Natural killer cell (primary cell): ENCODE data around the gene CASK. TPM values are rescaled to one million over a fixed set of nuclear protein-coding genes. Genes with fewer than 3 reads are reported as not detected.

ENCODE experiments used
- ATAC-seq, 3 donors: fragments of 150-1000 bp in 2 of 3; fragments of 200-7000 bp in 1 of 3; cut with Tn5 transposase; 1 replicate in 1 of 3; 2 replicates in 2 of 3; pipeline ENCODE4 v1.10.0; 2021; ENCODE audit warnings: mild to moderate bottlenecking in 2 of 3, moderate library complexity in 2 of 3
- DNase-seq, 2 donors: peaks; one replicate each; pipeline versions ENCODE4 v3.0.0 to v3.0.0-alpha.2; 2013 to 2021; ENCODE audit warnings: mixed read lengths in 1 of 2
- H3K27ac ChIP-seq: one replicate; pipeline ENCODE4 v1.5.1; 2013; ENCODE audit warnings: mild to moderate bottlenecking, low read length
- H3K27me3 ChIP-seq: one replicate; pipeline ENCODE4 v1.6.1; 2013; ENCODE audit warnings: low read length; ENCODE audit not compliant: control insufficient read depth, insufficient read depth
- H3K36me3 ChIP-seq: one replicate; pipeline ENCODE4 v1.6.1; 2013; ENCODE audit warnings: low read length; ENCODE audit not compliant: control insufficient read depth, insufficient read depth
- H3K4me1 ChIP-seq: one replicate; pipeline ENCODE4 v1.6.1; 2013; ENCODE audit warnings: low read length; ENCODE audit not compliant: control insufficient read depth, insufficient read depth
- H3K4me3 ChIP-seq: one replicate; pipeline ENCODE4 v1.5.1; 2013; ENCODE audit warnings: low read length
- H3K9me3 ChIP-seq: one replicate; pipeline ENCODE4 v1.6.1; 2013; ENCODE audit warnings: low read length; ENCODE audit not compliant: control insufficient read depth, insufficient read depth
- H3K27ac Mint-ChIP-seq, 2 donors: one replicate each; pipeline ENCODE4 v1.8.0; 2022; ENCODE audit warnings: mild to moderate bottlenecking in 2 of 2, mixed read lengths in 2 of 2, moderate library complexity in 1 of 2
- H3K27me3 Mint-ChIP-seq, 2 donors: one replicate each; pipeline ENCODE4 v1.8.0; 2022; ENCODE audit warnings: low read depth in 2 of 2, mixed read lengths in 2 of 2
- H3K36me3 Mint-ChIP-seq: one replicate; pipeline ENCODE4 v1.8.0; 2022; ENCODE audit warnings: mixed read lengths
- H3K4me1 Mint-ChIP-seq, 2 donors: one replicate each; pipeline ENCODE4 v1.8.0; 2022; ENCODE audit warnings: mixed read lengths in 2 of 2
- H3K4me3 Mint-ChIP-seq: one replicate; pipeline ENCODE4 v1.8.0; 2022; ENCODE audit warnings: mild to moderate bottlenecking, moderate library complexity, mixed read lengths
- H3K9me3 Mint-ChIP-seq, 2 donors: one replicate each; pipeline ENCODE4 v1.8.0; 2022; ENCODE audit warnings: mixed read lengths in 2 of 2
- CTCF ChIP-seq: fragments of 200-600 bp; IDR thresholded peaks from one replicate; pipeline ENCODE4 v1.8.0; 2022; ENCODE audit warnings: antibody characterized with exemption
- WGBS: methylation state at CpG from one replicate; pipeline ENCODE4 v1.1.7; 2013; ENCODE audit warnings: missing lambda C conversion rate; ENCODE audit not compliant: insufficient coverage; 5-methylcytosine and 5-hydroxymethylcytosine counted together
- intact Hi-C: fragments of 100-400 bp; cut with micrococcal nuclease; formaldehyde crosslinking; loops from one replicate; pipeline ENCODE4 v1.14.2; 2022
- total RNA-seq, 4 donors: library from RNA; stranded (reverse); fragments of 120-200 nt in 1 of 4; gene quantifications; one replicate each; pipeline versions ENCODE4 v1.2.3 to v1.2.4, GENCODE V29; 2013 to 2022

The CASK gene
- total RNA-seq, 3 donors from 2014 or later (not counting 1 experiment from before 2014, with no cell fraction given): 23.5 to 27.9 (median 25.6) TPM

GRCh38 chrX:41919870-41920269, 3.5 kb downstream of the CASK start:
- Histone ChIP-seq H3K4me3 (no peak overlapping the region), H3K27ac (no peak overlapping the region), H3K27me3 (no peaks in the 10 kb centered on the region), H3K36me3 (no peaks in the 10 kb centered on the region), H3K4me1 (peaks cover 10% of the 10 kb centered on the region), H3K9me3 (no peaks in the 10 kb centered on the region)
- Mint-ChIP-seq H3K9me3 (no peaks in the 10 kb centered on the region), H3K4me3 (no peak overlapping the region), H3K36me3 (no peaks in the 10 kb centered on the region), H3K27ac (no peak overlapping the region), H3K27me3 (no peaks in the 10 kb centered on the region), H3K4me1 (peaks cover 15 to 21% of the 10 kb centered on the region in 2 donors)
- intact Hi-C loops: loop anchor here (10.0 kb wide), 1 partner anchor 1025 kb away; no protein-coding TSS in a partner anchor
- ATAC-seq (no peak), DNase-seq (no peak)
- WGBS: no CpG with 5 or more reads among the region's 2 CpGs
- TF ChIP-seq CTCF: no peak

- Mint-ChIP-seq H3K9me3 (no peaks in the 10 kb centered on the region), H3K4me1 (peaks cover 13% of the 10 kb centered on the region in 2 donors), H3K27ac (peak overlapping the region in 1 of 2 donors; percentile 57), H3K4me3 (no peak overlapping the region), H3K27me3 (no peaks in the 10 kb centered on the region), H3K36me3 (no peaks in the 10 kb centered on the region)
- DNase-seq (peak in 1 of 2 donors; percentile 23), ATAC-seq (no peak)
- Histone ChIP-seq H3K4me1 (peaks cover 5% of the 10 kb centered on the region), H3K27me3 (no peaks in the 10 kb centered on the region), H3K27ac (no peak overlapping the region), H3K4me3 (peak overlapping the region; percentile 7), H3K9me3 (no peaks in the 10 kb centered on the region), H3K36me3 (no peaks in the 10 kb centered on the region)
- no peak for TF ChIP-seq CTCF
- intact Hi-C loops: no loop called here
- 63% methylated on average over 2 of the region's 5 CpGs for WGBS
Measured at GRCh38 chrX:41917517-41917916, 5.8 kb downstream of the CASK start.

- peaks cover 8% of the 10 kb centered on the region in 2 donors for H3K4me1 Mint-ChIP-seq
Measured at GRCh38 chrX:41913476-41913875, 9.9 kb downstream of the CASK start.

More at GRCh38 chrX:41913476-41913875, 9.9 kb downstream of the CASK start:
- no peak for DNase-seq
- intact Hi-C loops: no loop called here
- Histone ChIP-seq H3K27ac (no peak overlapping the region), H3K36me3 (no peaks in the 10 kb centered on the region), H3K9me3 (no peaks in the 10 kb centered on the region), H3K4me1 (peaks cover 9% of the 10 kb centered on the region), H3K27me3 (no peaks in the 10 kb centered on the region), H3K4me3 (no peak overlapping the region)
- Mint-ChIP-seq H3K27me3 (no peaks in the 10 kb centered on the region), H3K9me3 (no peaks in the 10 kb centered on the region), H3K4me3 (no peak overlapping the region), H3K27ac (no peak overlapping the region), H3K36me3 (no peaks in the 10 kb centered on the region)
- ATAC-seq: no peak
- WGBS: no CpG with 5 or more reads among the region's 1 CpG
- no peak for TF ChIP-seq CTCF
